ENCODE results near the gene PRKCH.
A peak's percentile ranks its signal among the peaks of the same experiment; 100 is the strongest.

DNA sequence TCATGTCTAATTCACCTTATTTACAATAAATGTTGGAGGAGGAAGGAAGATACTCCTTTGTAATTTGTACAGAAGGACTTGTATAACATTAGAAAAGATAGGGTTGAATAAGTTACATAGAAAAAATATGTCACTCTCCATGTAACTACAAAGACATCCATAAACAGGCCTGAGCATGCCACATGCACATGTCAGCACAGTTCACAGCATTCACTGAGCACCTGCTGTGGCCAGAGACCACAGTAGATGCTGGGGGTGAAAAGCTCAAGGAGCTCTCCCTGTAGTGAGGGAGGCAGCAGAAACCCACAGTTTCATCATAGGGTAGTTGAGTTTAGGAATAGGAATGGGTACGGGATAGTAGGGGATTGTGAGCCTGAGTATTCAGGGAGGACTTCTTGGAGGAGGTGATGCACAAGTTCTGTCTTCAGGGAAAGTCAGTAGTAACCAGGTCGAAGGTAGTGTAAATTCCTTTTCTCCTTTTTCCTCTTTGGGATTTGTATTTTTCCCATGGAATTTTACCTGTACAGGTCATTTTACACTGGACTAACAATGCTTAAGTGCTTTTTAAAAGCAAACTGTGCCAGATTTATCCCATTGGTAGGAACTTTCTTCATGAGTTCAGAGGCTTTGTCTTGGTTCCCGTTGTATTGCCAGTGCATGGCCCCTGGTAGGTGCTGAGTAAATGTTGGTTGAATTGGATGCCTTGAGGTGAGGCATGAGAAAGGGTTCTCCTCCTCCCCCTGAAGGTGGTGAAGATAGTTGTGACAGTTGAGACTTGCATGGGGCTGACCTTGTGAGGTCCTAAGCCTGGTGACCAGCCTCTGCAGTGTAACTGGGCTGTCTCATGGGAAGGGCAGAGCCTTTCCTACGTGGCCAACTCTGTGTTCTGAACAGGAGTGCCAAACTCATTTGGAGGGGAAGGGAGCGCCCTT lies 20.2 kb downstream of the PRKCH start:
- TF ChIP-seq, protein P1, sequence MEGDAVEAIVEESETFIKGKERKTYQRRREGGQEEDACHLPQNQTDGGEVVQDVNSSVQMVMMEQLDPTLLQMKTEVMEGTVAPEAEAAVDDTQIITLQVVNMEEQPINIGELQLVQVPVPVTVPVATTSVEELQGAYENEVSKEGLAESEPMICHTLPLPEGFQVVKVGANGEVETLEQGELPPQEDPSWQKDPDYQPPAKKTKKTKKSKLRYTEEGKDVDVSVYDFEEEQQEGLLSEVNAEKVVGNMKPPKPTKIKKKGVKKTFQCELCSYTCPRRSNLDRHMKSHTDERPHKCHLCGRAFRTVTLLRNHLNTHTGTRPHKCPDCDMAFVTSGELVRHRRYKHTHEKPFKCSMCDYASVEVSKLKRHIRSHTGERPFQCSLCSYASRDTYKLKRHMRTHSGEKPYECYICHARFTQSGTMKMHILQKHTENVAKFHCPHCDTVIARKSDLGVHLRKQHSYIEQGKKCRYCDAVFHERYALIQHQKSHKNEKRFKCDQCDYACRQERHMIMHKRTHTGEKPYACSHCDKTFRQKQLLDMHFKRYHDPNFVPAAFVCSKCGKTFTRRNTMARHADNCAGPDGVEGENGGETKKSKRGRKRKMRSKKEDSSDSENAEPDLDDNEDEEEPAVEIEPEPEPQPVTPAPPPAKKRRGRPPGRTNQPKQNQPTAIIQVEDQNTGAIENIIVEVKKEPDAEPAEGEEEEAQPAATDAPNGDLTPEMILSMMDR (IDR thresholded peaks at IDR 0.05; ENCODE audit: borderline replicate concordance, extremely low read depth, low read length, poor library complexity, severe bottlenecking) = peak; percentile 9
- no peak for TF ChIP-seq EZH2 (IDR thresholded peaks at IDR 0.05; ENCODE audit: borderline replicate concordance, low read depth, low read length, severe bottlenecking)
